HFF-Myc (cell line): Measurements from ENCODE around the gene RMDN2.

Source experiments
- DNase-seq: peaks from one replicate; pipeline ENCODE4 v3.0.0-alpha.2; 2011; ENCODE audit warnings: low read depth; ENCODE audit errors: extremely low read depth
- H3K4me3 ChIP-seq: replicated peaks from 2 replicates; pipeline ENCODE4 v1.5.1; 2011; ENCODE audit warnings: low read depth, mild to moderate bottlenecking, control low read depth, low read length
- CTCF ChIP-seq: IDR thresholded peaks from 2 replicates; pipeline ENCODE4 v1.5.1; 2012; ENCODE audit warnings: mild to moderate bottlenecking, low read depth, low read length, control low read depth; ENCODE audit errors: missing control alignments

Gene RMDN2

GRCh38 chr2:37915773-37916172, 9.3 kb upstream of the RMDN2 start:
- H3K4me3 ChIP-seq, result no peak overlapping the region
- no peak for DNase-seq
- TF ChIP-seq CTCF, result no peak

GRCh38 chr2:37916512-37917082, 8.5 kb upstream of the RMDN2 start:
- no peak overlapping the region for H3K4me3 ChIP-seq
- no peak for TF ChIP-seq CTCF
- DNase-seq, result peak; percentile 42

- H3K4me3 ChIP-seq, result no peak overlapping the region
- TF ChIP-seq CTCF, result no peak
- DNase-seq, result no peak
Measured at GRCh38 chr2:37917281-37918228, 7.5 kb upstream of the RMDN2 start.

- TF ChIP-seq CTCF, result no peak
- H3K4me3 ChIP-seq, result no peak overlapping the region
- DNase-seq, result no peak
Measured at GRCh38 chr2:37918742-37919186, 6.3 kb upstream of the RMDN2 start.

GRCh38 chr2:37919631-37920032, 5.5 kb upstream of the RMDN2 start:
- H3K4me3 ChIP-seq, result no peak overlapping the region
- no peak for TF ChIP-seq CTCF

GRCh38 chr2:37920570-37920969, 4.5 kb upstream of the RMDN2 start:
- H3K4me3 ChIP-seq, result no peak overlapping the region
- no peak for DNase-seq
- no peak for TF ChIP-seq CTCF

More at GRCh38 chr2:37919631-37920032, 5.5 kb upstream of the RMDN2 start:
- DNase-seq, result no peak
